ENCODE measurements around the gene HEXA.
"Not testable (repeated sequence)": the region's sequence is repeated elsewhere in the genome, so short reads cannot be mapped to it uniquely, and the experiment has no call there.

DNA sequence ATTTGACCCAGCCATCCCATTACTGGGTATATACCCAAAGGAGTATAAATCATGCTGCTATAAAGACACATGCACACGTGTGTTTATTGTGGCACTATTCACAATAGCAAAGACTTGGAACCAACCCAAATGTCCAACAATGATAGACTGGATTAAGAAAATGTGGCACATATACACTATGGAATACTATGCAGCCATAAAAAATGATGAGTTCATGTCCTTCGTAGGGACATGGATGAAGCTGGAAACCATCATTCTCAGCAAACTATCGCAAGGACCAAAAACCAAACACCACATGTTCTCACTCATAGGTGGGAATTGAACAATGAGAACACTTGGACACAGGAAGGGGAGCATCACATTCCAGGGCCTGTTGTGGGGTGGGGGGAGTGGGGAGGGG lies 37.5 kb upstream of the HEXA start:
- TF ChIP-seq, protein P1, sequence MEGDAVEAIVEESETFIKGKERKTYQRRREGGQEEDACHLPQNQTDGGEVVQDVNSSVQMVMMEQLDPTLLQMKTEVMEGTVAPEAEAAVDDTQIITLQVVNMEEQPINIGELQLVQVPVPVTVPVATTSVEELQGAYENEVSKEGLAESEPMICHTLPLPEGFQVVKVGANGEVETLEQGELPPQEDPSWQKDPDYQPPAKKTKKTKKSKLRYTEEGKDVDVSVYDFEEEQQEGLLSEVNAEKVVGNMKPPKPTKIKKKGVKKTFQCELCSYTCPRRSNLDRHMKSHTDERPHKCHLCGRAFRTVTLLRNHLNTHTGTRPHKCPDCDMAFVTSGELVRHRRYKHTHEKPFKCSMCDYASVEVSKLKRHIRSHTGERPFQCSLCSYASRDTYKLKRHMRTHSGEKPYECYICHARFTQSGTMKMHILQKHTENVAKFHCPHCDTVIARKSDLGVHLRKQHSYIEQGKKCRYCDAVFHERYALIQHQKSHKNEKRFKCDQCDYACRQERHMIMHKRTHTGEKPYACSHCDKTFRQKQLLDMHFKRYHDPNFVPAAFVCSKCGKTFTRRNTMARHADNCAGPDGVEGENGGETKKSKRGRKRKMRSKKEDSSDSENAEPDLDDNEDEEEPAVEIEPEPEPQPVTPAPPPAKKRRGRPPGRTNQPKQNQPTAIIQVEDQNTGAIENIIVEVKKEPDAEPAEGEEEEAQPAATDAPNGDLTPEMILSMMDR (IDR thresholded peaks at IDR 0.05; ENCODE audit: low read length), result not testable (repeated sequence)
- TF ChIP-seq EZH2 (IDR thresholded peaks at IDR 0.05; ENCODE audit: borderline replicate concordance, low read length), result not testable (repeated sequence)

Data from OCI-LY1 (cell line).